NCI-H82 treated with DMSO at 0.1 percent for 48 hours (cell line): ENCODE measurements around the gene CST7.
"Not testable (repeated sequence)": the region's sequence is repeated elsewhere in the genome, so short reads cannot be mapped to it uniquely, and the experiment has no call there.

ENCODE experiments used
- DNase-seq: peaks from one replicate; lab custom pipeline; 2025; ENCODE audit not compliant: unreplicated experiment; lab: John Stamatoyannopoulos, UW

Gene CST7

DNA sequence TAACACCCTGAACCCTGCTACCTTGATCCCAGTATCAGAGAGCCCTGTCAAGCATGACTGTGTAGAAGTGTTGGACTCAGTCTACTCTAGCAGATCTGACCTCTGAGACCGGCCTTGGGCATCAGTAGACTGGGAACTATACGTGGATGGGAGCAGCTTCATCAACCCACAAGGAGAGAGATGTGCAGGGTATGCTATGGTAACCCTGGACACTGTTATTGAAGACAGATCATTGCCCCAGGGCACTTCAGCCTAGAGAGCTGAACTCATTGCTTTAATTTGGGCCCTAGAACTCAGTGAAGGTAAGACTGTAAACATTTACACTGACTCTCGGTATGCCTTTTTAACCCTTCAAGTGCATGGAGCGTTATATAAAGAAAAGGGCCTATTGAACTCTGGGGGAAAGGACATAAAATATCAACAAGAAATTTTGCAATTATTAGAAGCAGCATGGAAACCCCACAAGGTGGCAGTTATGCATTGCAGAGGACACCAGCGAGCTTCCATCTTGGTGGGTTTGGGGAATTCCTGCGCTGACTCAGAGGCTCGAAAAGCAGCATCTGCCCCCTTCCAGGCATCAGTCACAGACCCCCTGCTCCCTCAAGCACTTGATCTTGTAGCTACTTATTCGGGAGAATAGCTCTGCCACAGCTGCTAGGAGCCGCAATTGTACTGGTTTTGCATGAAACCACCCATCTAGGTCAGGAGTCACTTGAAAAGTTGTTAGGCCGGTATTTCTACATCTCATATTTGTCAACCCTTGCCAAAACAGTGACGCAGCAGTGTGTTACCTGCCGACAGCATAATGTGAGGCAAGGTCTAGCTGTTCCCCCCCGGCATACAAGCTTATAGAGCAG is 19.0 kb upstream of the CST7 start:
- not testable (repeated sequence) for DNase-seq

DNA sequence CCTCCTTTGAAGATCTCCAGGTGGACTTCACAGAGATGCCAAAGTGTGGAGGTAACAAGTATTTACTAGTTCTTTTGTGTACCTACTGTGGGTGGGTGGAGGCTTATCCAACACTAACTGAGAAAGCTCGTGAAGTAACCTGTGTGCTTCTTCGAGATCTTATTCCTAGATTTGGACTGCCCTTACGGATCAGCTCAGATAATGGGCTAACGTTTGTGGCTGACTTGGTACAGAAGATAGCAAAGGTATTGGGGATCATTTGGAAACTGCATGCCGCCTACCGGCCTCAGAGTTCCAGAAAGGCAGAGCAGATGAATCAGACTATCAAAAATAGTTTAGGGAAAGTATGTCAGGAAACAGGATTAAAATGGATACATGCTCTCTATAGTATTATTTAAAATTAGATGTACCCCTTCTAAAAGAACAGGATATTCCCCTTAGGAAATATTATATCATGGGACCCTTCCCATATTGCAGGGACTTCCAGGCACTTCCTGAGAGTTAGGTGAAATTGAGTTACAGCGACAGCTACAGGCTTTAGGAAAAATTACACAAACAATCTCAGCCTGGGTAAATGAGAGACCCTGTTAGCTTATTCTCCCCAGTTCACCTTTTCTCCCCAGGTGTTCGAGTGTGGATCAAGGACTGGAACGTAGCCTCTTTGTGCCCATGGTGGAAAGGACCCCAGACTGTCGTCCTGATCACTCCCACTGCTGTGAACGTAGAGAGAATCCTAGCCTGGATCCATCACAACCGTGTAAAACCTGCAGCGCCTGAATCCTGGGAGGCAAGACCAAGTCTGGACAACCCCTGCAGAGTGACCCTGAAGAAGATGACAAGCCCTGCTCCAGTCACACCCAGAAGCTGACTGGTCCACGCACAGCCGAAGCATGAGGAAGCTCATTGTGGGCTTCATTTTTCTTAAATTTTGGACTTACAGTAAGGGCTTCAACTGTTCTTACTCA is 18.1 kb upstream of the CST7 start:
- not testable (repeated sequence) for DNase-seq

DNA sequence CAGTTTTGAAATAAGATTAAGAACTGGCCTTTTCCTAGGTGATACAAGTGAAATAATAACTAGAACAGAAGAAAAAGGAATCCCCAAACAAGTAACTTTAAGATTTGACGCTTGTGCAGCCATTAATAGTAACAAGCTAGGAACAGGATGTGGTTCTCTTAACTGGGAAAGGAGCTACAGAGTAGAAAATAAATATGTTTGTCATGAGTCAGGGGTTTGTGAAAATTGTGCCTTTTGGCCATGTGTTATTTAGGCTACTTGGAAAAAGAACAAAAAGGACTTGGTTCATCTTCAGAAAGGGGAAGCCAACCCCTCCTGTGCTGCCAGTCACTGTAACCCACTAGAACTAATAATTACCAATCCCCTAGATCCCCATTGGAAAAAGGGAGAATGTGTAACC is 17.2 kb upstream of the CST7 start:
- not testable (repeated sequence) for DNase-seq

DNA sequence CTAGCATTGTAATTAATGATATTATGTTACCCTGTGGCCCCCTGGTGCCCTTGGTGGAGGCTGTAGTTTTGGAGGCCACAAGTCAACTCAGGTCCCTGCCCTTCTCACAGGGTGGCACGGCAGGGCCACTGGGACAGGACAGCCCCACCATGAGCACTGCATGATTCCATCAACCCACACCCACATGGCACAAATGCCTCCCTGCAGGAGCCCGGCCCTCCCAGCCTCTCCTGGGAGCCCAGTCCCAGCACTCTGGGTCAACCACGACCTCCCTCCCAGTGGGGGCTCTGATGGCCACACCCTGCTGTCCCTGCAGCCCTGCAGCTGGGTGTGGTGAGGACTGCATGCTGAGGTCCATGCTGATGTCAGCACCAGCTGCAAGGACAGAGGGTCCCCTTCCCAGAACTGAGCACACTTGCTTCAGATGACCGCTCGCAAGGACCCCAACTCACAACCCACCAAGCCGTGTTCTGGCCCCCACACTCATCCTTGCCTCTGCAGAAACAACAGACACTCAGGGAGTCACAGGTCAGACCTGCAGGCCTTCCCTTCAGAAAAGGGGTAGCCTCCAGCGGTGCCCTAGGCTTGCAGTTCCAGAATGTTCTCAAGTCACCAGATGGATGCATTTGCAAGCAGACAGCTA is 15.7 kb upstream of the CST7 start:
- DNase-seq, result no peak

DNA sequence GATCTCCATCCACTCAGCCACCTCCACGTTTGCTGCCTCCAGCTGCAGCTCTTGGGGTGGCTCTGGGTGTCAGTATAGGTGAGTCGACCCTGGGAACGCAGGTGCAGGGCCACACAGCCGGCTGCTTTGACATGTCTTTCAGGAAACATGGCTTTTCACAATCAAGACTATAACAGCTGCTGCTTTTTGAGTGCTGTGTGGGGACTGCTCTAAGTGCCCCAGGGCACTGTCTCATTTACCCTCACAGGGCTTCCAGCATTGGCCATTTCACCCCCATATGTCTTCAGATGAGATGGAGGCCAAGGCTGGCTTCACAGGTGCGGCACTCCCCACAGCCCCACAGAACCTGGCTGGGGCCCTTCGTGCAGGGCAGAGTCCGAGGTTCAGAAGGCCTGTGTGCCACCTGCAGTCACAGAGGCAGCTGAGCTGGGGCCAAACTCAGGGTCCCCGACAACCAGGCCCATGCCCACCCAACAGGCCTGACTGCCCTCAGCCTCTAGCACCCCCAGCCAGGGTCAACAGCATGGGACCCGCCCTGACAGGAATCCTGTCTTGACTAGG is 14.9 kb upstream of the CST7 start:
- DNase-seq, result no peak

- DNase-seq, result no peak
These were observed 14.4 kb upstream of the CST7 start for GRCh38 chr20:24934716-24935115.

GRCh38 chr20:24935140-24935539 is 13.9 kb upstream of the CST7 start:
- no peak for DNase-seq

DNA sequence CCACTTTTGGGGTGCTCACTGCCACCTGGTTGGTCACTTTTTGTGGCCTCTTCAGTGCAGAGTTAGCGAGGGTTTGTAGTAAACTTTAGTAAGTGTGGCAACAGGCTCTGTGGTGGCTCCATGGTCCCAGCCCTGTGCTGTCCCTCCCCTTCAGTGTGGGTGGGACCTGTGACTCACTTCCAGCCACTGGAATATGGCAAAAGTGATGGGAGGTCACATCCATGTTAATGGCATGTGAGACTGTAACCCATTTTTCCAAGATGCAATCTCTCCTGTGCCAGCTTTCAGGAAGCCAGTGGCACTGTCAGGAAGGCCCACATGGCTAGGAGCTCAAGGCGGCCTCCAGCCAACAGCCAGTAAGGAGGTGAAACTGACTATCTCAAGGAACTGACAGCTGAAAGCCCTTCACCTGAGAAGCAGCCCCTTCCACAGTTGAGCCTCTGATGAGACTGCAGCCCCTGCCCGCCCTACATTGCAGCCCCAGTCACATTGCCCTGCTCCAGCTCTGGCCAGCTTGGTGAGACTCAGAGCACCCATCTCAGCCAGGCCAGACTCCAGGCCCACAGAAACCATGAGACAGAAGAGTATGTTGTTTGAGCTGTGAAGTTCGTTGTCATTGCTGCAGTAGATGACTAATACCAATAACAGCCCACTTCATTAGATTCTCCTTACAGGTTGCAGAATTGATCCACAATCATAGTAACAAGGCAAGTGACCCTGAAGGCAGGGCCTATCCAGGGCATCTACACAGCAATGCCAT is 13.1 kb upstream of the CST7 start:
- DNase-seq, result no peak

- DNase-seq, result no peak
These were observed 12.3 kb upstream of the CST7 start for GRCh38 chr20:24936526-24937407.

DNA sequence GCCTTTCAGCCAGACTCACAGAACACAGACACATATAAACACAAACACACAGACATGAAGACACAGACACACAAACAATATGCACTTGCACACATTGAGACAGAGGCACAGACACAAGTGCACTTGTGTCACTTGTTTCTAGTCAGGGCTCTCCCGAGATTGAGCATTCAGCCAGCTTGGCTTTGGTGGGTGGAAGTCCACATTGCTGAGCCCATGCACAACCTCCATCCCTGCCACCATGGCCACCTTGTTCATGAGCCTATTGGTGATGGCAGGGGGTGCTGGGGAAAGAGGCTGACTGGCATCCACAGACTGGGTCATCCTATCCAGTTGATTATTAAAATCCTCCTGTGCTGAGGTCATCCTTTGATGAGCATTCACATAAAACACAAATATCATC is 11.5 kb upstream of the CST7 start:
- no peak for DNase-seq

GRCh38 chr20:24938498-24938897 is 10.6 kb upstream of the CST7 start:
- no peak for DNase-seq

- no peak for DNase-seq
These were observed 10.0 kb upstream of the CST7 start for GRCh38 chr20:24939036-24939435.

DNA sequence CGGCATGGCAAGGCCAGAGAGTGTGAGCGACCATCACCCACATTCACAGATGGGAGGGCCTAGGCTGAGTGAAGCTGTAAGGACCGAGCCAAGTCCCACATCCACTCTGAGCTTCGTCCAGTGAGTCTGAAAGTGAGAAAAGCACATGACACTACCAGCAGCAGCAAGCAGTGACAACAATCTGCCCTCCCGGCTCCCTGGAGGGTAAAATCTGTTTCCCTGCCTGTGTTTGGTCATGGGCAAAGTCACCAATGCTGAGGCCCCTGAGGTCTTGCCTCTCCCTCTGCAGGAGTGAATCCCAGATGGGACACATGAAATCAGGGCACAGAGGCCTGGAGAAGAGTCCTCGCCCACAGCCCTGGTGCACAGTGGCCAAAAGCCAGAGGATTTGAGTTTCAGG is 6.4 kb upstream of the CST7 start:
- DNase-seq, result no peak

GRCh38 chr20:24943196-24943595 is 5.9 kb upstream of the CST7 start:
- DNase-seq, result no peak

GRCh38 chr20:24943731-24944130 is 5.3 kb upstream of the CST7 start:
- DNase-seq, result no peak

DNA sequence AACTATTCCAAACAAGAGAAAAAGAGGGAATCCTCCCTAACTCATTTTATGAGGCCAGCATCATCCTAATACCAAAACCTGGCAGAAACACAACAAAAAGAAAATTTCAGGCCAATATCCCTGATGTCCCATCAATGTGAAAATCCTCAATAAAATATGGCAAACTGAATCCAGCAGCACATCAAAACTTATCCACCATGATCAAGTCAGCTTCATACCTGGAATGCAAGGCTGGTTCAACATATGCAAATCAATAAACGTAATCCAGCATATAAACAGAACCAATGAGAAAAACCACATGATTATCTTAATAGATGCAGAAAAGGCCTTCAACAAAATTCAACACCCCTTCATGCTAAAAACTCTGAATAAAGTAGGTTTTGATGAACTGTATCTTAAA is 2.7 kb upstream of the CST7 start:
- DNase-seq, result not testable (repeated sequence)

DNA sequence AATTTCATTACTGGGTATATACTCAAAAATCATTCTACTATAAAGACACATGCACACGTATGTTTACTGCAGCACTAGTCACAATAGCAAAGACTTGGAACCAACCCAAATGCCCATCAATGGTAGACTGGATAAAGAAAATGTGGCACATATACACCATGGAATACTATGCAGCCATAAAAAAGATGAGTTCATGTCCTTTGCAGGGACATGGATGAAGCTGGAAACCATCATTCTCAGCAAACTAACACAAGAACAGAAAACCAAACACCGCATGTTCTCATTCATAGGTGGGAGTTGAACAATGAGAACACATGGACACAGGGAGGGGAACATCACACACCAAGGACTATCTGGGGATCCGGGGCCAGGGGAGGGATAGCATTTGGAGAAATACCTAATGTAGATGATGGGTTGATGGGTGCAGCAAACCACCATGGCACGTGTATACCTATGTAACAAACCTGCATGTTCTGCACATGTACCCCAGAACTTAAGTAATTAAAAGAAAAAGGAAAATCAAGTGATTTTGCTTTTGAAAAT is 602 bp upstream of the CST7 start:
- not testable (repeated sequence) for DNase-seq

DNA sequence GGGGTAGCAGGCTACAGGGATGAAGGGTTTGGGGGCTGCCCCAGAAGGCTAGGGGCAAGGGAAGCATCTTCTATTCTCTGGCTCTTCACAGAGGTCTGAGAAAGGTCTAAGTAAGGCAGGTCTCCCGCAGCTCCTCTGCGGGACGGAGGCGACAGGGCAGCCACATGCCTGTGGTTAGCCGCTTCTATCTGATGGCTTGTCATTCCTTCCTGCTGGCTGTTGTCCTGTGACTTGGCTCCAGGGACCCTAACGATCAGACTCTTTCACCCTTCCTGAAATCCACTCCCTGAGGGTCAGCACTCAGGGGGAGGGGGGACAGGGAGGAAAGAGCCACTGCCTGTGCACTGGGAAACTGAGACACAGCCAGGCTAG is 673 bp downstream of the CST7 start:
- DNase-seq, result no peak

- no peak for DNase-seq
These were observed 1.2 kb downstream of the CST7 start for GRCh38 chr20:24950128-24950835.
